HepG2 (cell line): Measurements from ENCODE around the gene TEX48.

ENCODE experiments used
- POLR2A ChIP-seq, 2 experiments: IDR thresholded peaks; 2 replicates each; pipeline ENCODE4 v1.6.1; 2011; ENCODE audit warnings: low read depth in 2 of 2, low read length in 2 of 2, mild to moderate bottlenecking in 1 of 2, moderate library complexity in 1 of 2; ENCODE audit not compliant: insufficient read depth in 1 of 2
- ZBTB26 ChIP-seq: IDR thresholded peaks from 2 replicates; pipeline ENCODE4 v1.6.1; 2016; ENCODE audit warnings: missing compliant biosample characterization, missing genetic modification reagents, borderline replicate concordance
- ZFP37 ChIP-seq: sonication (generic); formaldehyde crosslinking; IDR thresholded peaks from 2 replicates; pipeline ENCODE4 v1.4.0; 2020; ENCODE audit warnings: missing genetic modification reagents, borderline replicate concordance
- ZNF331 ChIP-seq: sonication (generic); formaldehyde crosslinking; IDR thresholded peaks from 2 replicates; pipeline ENCODE4 v1.4.0; 2020; ENCODE audit warnings: missing genetic modification reagents

GRCh38 chr9:114634387-114634786 lies 47.6 kb downstream of the TEX48 start:
- TF ChIP-seq ZNF331 (CRISPR knock-in tag), result no peak
- no peak for TF ChIP-seq POLR2A (IDR thresholded peaks at IDR 0.05; ENCODE audit: insufficient read depth in 1 of 2, low read depth in 2 of 2, low read length in 2 of 2)
- TF ChIP-seq ZBTB26, result no peak
- no peak for TF ChIP-seq ZFP37
